H9 (cell line): ENCODE measurements around the gene SDK1. TPM values are rescaled to one million over a fixed set of nuclear protein-coding genes. Genes with fewer than 3 reads are reported as not detected.
A peak's percentile ranks its signal among the peaks of the same experiment; 100 is the strongest.

Source experiments
- DNase-seq: peaks from one replicate; pipeline ENCODE4 v3.0.0-alpha.2; 2017
- H2AFZ ChIP-seq: one replicate; pipeline ENCODE4 v1.6.1; 2013; ENCODE audit warnings: mild to moderate bottlenecking, low read length, control low read depth, moderate library complexity
- H2AK5ac ChIP-seq: 2 replicates; pipeline ENCODE4 v1.6.1; 2013; ENCODE audit warnings: low read length, control low read depth, mixed read lengths; ENCODE audit not compliant: insufficient read length
- H2BK120ac ChIP-seq: one replicate; pipeline ENCODE4 v1.6.1; 2013; ENCODE audit warnings: low read depth, mild to moderate bottlenecking, low read length, control low read depth, inconsistent platforms; ENCODE audit not compliant: poor library complexity, severe bottlenecking
- H2BK12ac ChIP-seq: 2 replicates; pipeline ENCODE4 v1.6.1; 2013; ENCODE audit warnings: low read length, control low read depth, mixed read lengths, low read depth; ENCODE audit not compliant: insufficient read length
- H2BK15ac ChIP-seq: 2 replicates; pipeline ENCODE4 v1.6.1; 2013; ENCODE audit warnings: low read depth, low read length, control low read depth
- H2BK20ac ChIP-seq: one replicate; pipeline ENCODE4 v1.6.1; 2013; ENCODE audit warnings: low read depth, mild to moderate bottlenecking, low read length, control low read depth, inconsistent platforms; ENCODE audit not compliant: poor library complexity, severe bottlenecking
- H2BK5ac ChIP-seq: 2 replicates; pipeline ENCODE4 v1.6.1; 2013; ENCODE audit warnings: low read length, control low read depth, mixed read lengths; ENCODE audit not compliant: insufficient read length
- H3K14ac ChIP-seq: 2 replicates; pipeline ENCODE4 v1.6.1; 2013; ENCODE audit warnings: low read length, control low read depth; ENCODE audit not compliant: insufficient read depth
- H3K18ac ChIP-seq: 2 replicates; pipeline ENCODE4 v1.6.1; 2013; ENCODE audit warnings: low read depth, mild to moderate bottlenecking, mixed read lengths, low read length, control low read depth; ENCODE audit not compliant: insufficient read length
- H3K23ac ChIP-seq: 2 replicates; pipeline ENCODE4 v1.6.1; 2013; ENCODE audit warnings: low read length, control low read depth, mixed read lengths, low read depth; ENCODE audit not compliant: insufficient read length
- H3K23me2 ChIP-seq: 2 replicates; pipeline ENCODE4 v1.6.1; 2013; ENCODE audit warnings: low read depth, mild to moderate bottlenecking, mixed read lengths, low read length, control low read depth; ENCODE audit not compliant: insufficient read length, poor library complexity, severe bottlenecking
- H3K27ac ChIP-seq: 2 replicates; pipeline ENCODE4 v1.5.1; 2013; ENCODE audit warnings: low read length, control low read depth, mixed read lengths, low read depth; ENCODE audit not compliant: insufficient read length
- H3K27me3 ChIP-seq: 2 replicates; pipeline ENCODE4 v1.6.1; 2013; ENCODE audit warnings: low read length, control low read depth, inconsistent platforms; ENCODE audit not compliant: insufficient read depth
- H3K4ac ChIP-seq: 2 replicates; pipeline ENCODE4 v1.6.1; 2013; ENCODE audit warnings: low read depth, mild to moderate bottlenecking, control low read depth, inconsistent platforms, low read length, moderate library complexity
- H3K4me1 ChIP-seq: 2 replicates; pipeline ENCODE4 v1.6.1; 2013; ENCODE audit warnings: low read length, control low read depth, inconsistent platforms; ENCODE audit not compliant: insufficient read depth
- H3K4me2 ChIP-seq: 2 replicates; pipeline ENCODE4 v1.6.1; 2013; ENCODE audit warnings: low read length, control low read depth, mixed read lengths; ENCODE audit not compliant: insufficient read length, insufficient read depth
- H3K56ac ChIP-seq: 2 replicates; pipeline ENCODE4 v1.6.1; 2013; ENCODE audit warnings: low read depth, mild to moderate bottlenecking, mixed read lengths, low read length, control low read depth; ENCODE audit not compliant: insufficient read length
- H3K79me1 ChIP-seq: 2 replicates; pipeline ENCODE4 v1.6.1; 2013; ENCODE audit warnings: low read depth, mild to moderate bottlenecking, moderate library complexity, low read length, control low read depth, inconsistent platforms; ENCODE audit not compliant: insufficient read depth, poor library complexity, severe bottlenecking
- H3K79me2 ChIP-seq: 2 replicates; pipeline ENCODE4 v1.6.1; 2013; ENCODE audit warnings: low read length, control low read depth, inconsistent platforms; ENCODE audit not compliant: insufficient read depth
- H3K9ac ChIP-seq: 2 replicates; pipeline ENCODE4 v1.6.1; 2013; ENCODE audit warnings: low read length, control low read depth, mixed read lengths; ENCODE audit not compliant: insufficient read length; ENCODE audit errors: extremely low read depth
- H3K9me3 ChIP-seq: one replicate; pipeline ENCODE4 v1.6.1; 2013; ENCODE audit warnings: low read depth, low read length, inconsistent platforms; ENCODE audit not compliant: control insufficient read depth
- H3T11ph ChIP-seq: one replicate; pipeline ENCODE4 v1.6.1; 2013; ENCODE audit warnings: mild to moderate bottlenecking, low read length, control low read depth, inconsistent platforms
- H4K20me1 ChIP-seq: one replicate; pipeline ENCODE4 v1.6.1; 2013; ENCODE audit not compliant: control insufficient read depth, insufficient read length, insufficient read depth
- H4K5ac ChIP-seq: 2 replicates; pipeline ENCODE4 v1.6.1; 2013; ENCODE audit warnings: low read depth, mild to moderate bottlenecking, mixed read lengths, low read length, control low read depth; ENCODE audit not compliant: insufficient read length
- H4K8ac ChIP-seq: replicated peaks from 2 replicates; pipeline ENCODE4 v1.6.1; 2013; ENCODE audit warnings: low read length, control low read depth, mixed read lengths, low read depth; ENCODE audit not compliant: insufficient read length
- H4K91ac ChIP-seq: 2 replicates; pipeline ENCODE4 v1.6.1; 2013; ENCODE audit warnings: low read depth, mild to moderate bottlenecking, moderate library complexity, mixed read lengths, low read length, control low read depth; ENCODE audit not compliant: insufficient read length
- H3K27ac Mint-ChIP-seq, 3 experiments: 2 replicates in 2 of 3; 3 replicates in 1 of 3; pipeline ENCODE4 v1.8.0; 2020 to 2021; ENCODE audit warnings: mixed read lengths in 3 of 3, mild to moderate bottlenecking in 1 of 3, moderate library complexity in 1 of 3
- H3K27me3 Mint-ChIP-seq: 2 replicates; pipeline ENCODE4 v1.8.0; 2021; ENCODE audit warnings: low read depth, mild to moderate bottlenecking, moderate library complexity, mixed read lengths
- H3K36me3 Mint-ChIP-seq, 3 experiments: 2 replicates in 2 of 3; 3 replicates in 1 of 3; pipeline ENCODE4 v1.8.0; 2020 to 2021; ENCODE audit warnings: low read depth in 3 of 3, mixed read lengths in 3 of 3; ENCODE audit not compliant: insufficient read depth in 1 of 3
- H3K4me1 Mint-ChIP-seq, 2 experiments: 2 replicates each; pipeline ENCODE4 v1.8.0; 2020; ENCODE audit warnings: mixed read lengths in 2 of 2
- H3K4me3 Mint-ChIP-seq, 2 experiments: 2 replicates in 1 of 2; 3 replicates in 1 of 2; pipeline ENCODE4 v1.8.0; 2020 to 2021; ENCODE audit warnings: mild to moderate bottlenecking in 2 of 2, mixed read lengths in 2 of 2, moderate library complexity in 1 of 2
- H3K9me3 Mint-ChIP-seq, 2 experiments: 2 replicates in 1 of 2; 3 replicates in 1 of 2; pipeline ENCODE4 v1.8.0; 2020; ENCODE audit warnings: mild to moderate bottlenecking in 2 of 2, mixed read lengths in 2 of 2, moderate library complexity in 1 of 2
- CTCF ChIP-seq: fragments of 200-600 bp; sonication (generic); conservative IDR thresholded peaks from 3 replicates; pipeline ENCODE4 v1.8.0; 2021; ENCODE audit warnings: antibody characterized with exemption, mild to moderate bottlenecking
- WGBS: extraction: QIAGEN DNeasy Blood & Tissue Kit; methylation state at CpG from one replicate; pipeline ENCODE4 v1.1.7; 2013; ENCODE audit warnings: missing lambda C conversion rate, low lambda C conversion rate, mixed read lengths; ENCODE audit not compliant: insufficient read length; ENCODE audit errors: extremely low coverage; 5-methylcytosine and 5-hydroxymethylcytosine counted together
- total RNA-seq: library from RNA; stranded (reverse); gene quantifications from 2 replicates; pipeline ENCODE4 v1.2.1, GENCODE V29; 2021

The SDK1 gene
- total RNA-seq, 1 experiment from 2014 or later: 8.7 TPM

GRCh38 chr7:4010923-4011656 is 710.0 kb downstream of the SDK1 start:
- Histone ChIP-seq H3K4ac (no peak overlapping the region), H3K56ac (no peak overlapping the region), H3K4me1 (peaks cover 11% of the 10 kb centered on the region), H4K20me1 (no peaks in the 10 kb centered on the region), H4K5ac (no peak overlapping the region), H3T11ph (no peak overlapping the region), H3K79me2 (no peaks in the 10 kb centered on the region), H2AK5ac (no peak overlapping the region), H3K23ac (no peak overlapping the region), H4K91ac (no peak overlapping the region), H3K14ac (peak overlapping the region; percentile 45; the same call in 1 of the 2 replicates), H2BK20ac (no peak overlapping the region), H4K8ac (no peak overlapping the region), H3K18ac (no peak overlapping the region), H3K9ac (no peak overlapping the region), H2BK5ac (no peak overlapping the region), H3K27me3 (no peaks in the 10 kb centered on the region), H2BK120ac (no peak overlapping the region), H2BK12ac (no peak overlapping the region), H2AFZ (no peak overlapping the region), H3K27ac (no peak overlapping the region), H3K9me3 (no peaks in the 10 kb centered on the region), H3K23me2 (no peaks in the 10 kb centered on the region), H3K79me1 (no peaks in the 10 kb centered on the region), H3K4me2 (no peak overlapping the region), H2BK15ac (no peak overlapping the region)
- no peak for TF ChIP-seq CTCF
- peaks cover 0 to 4% of the 10 kb centered on the region in 2 experiments; a peak in 2 of 5 replicates for H3K9me3 Mint-ChIP-seq
- peaks cover 8 to 15% (median 11%) of the 10 kb centered on the region in 3 experiments for H3K36me3 Mint-ChIP-seq
- H3K4me3 Mint-ChIP-seq: no peak overlapping the region; a peak in 1 of 5 replicates
- no CpG with 5 or more reads among the region's 30 CpGs for WGBS
- peak overlapping the region in 2 of 3 experiments; percentile 28 to 93; a peak in 3 of 7 replicates for H3K27ac Mint-ChIP-seq
- no peak for DNase-seq
- H3K4me1 Mint-ChIP-seq: peaks cover 64 to 66% of the 10 kb centered on the region in 2 experiments
- H3K27me3 Mint-ChIP-seq: peaks cover 3% of the 10 kb centered on the region; the same call in 1 of the 2 replicates
